ENCODE results near the gene RAB39A. TPM values are rescaled to one million over a fixed set of nuclear protein-coding genes. Genes with fewer than 3 reads are reported as not detected.

RAB39A gene
- total RNA-seq, 4 donors from 2014 or later, result 0.31 to 1.3 (median 0.99) TPM

DNA sequence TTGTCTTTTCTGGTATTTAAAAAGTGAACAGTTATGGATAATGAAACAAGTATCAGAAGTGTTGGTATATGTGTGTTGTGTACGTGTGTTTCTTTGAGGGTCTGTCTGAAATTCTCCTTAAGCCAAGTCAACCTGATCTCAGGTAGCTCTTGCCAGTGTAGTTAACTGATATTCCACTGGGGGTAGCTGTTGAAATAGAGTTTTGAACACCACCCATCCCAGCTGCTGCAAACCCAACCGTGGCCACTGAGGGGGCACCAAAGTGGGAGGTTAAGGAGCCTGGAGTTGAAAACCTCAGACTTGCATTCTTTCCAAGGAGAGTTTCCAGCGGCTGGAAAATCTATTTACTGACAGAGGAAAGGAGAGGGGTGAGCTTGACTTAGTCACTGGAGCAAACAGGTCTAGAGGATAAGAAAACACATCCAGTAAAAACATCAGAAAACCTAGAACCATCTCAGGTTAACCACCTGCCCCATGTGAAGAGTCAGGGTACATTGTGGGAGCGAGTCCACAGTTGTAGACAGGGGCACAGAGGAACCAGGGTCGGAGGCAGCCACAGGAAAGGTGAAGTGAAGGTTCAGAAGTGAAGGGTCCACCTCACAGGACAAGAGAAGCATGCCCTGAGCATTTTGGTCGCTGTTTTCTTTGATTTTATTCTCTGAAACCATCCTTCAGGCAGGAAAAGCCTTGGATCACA, 71.7 kb downstream of the RAB39A start:
- ATAC-seq, result peak; percentile 22
- TF ChIP-seq, protein P1, sequence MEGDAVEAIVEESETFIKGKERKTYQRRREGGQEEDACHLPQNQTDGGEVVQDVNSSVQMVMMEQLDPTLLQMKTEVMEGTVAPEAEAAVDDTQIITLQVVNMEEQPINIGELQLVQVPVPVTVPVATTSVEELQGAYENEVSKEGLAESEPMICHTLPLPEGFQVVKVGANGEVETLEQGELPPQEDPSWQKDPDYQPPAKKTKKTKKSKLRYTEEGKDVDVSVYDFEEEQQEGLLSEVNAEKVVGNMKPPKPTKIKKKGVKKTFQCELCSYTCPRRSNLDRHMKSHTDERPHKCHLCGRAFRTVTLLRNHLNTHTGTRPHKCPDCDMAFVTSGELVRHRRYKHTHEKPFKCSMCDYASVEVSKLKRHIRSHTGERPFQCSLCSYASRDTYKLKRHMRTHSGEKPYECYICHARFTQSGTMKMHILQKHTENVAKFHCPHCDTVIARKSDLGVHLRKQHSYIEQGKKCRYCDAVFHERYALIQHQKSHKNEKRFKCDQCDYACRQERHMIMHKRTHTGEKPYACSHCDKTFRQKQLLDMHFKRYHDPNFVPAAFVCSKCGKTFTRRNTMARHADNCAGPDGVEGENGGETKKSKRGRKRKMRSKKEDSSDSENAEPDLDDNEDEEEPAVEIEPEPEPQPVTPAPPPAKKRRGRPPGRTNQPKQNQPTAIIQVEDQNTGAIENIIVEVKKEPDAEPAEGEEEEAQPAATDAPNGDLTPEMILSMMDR (IDR thresholded peaks at IDR 0.05), result peak in 1 of 4 experiments; percentile 31
- TF ChIP-seq POLR2AphosphoS5 (IDR thresholded peaks at IDR 0.05) (no peak), EP300 (IDR thresholded peaks at IDR 0.05) (no peak), POLR2A (IDR thresholded peaks at IDR 0.05) (no peak)

DNA sequence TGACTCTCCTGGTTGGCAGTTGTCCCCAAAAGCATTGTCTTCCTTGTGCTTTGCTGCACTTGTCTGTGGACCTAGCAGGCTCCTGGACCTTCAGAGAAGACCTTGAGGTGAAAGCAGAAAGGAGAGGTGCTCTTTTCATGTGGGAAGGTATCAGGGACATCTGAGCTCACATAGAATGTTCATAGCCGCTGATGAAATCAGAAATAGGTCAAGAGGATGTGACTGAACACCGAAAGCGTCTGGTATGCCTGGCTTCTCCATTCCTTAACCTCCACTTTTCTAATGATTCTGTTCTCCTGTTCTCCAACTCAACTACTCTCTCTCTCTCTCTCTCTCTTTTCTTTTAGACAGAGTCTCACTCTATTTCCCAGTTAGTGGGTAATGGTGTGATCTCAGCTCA, 74.2 kb downstream of the RAB39A start:
- WGBS, 2 donors (ENCODE audit: low coverage in 1 of 2), result 86% methylated on average over 2 to 3 of the region's 3 CpGs
- no peaks in the 10 kb centered on the region for H3K9me3 ChIP-seq

More for the DNA sequence above, 71.7 kb downstream of the RAB39A start:
- Histone ChIP-seq H3K9me3 (no peaks in the 10 kb centered on the region), H3K4me1 (no peaks in the 10 kb centered on the region), H3K27ac (no peak overlapping the region), H3K36me3 (no peaks in the 10 kb centered on the region), H3K4me3 (no peak overlapping the region), H3K27me3 (no peaks in the 10 kb centered on the region)
- 29 to 45% methylated on average over 5 to 6 of the region's 6 CpGs for WGBS, 2 donors (ENCODE audit: low coverage in 1 of 2)

DNA sequence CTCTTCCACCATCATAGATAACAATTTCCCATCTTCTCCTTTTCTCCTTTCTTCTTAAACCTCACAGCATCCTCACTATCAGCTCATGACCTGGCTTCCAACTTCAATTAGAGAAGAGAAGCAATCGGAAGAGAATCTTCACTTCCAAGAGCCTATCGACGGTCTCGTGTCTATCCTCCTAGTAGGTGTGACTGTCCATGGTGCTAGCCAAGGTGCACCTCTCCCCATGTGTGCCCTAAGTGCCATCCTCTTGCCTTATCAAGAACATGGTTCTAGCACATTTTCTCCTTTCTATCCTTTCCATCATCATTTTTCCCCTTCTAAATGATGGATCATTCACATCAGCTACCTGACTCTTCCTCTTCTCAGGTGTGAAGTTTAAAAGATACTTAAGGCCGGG, 75.4 kb downstream of the RAB39A start:
- 78 to 85% methylated on average over 4 of the region's 5 CpGs for WGBS, 2 donors (ENCODE audit: low coverage in 1 of 2)
- H3K27ac ChIP-seq, result no peak overlapping the region
- TF ChIP-seq, protein P1 (IDR thresholded peaks at IDR 0.05), result no peak
- TF ChIP-seq POLR2A (IDR thresholded peaks at IDR 0.05) (no peak), POLR2AphosphoS5 (IDR thresholded peaks at IDR 0.05) (no peak), EP300 (IDR thresholded peaks at IDR 0.05) (no peak)
- H3K4me1 ChIP-seq, result peaks cover 0 to 8% (median 0%) of the 10 kb centered on the region in 3 donors
- H3K9me3 ChIP-seq, result no peaks in the 10 kb centered on the region
- no peaks in the 10 kb centered on the region for H3K27me3 ChIP-seq
- H3K36me3 ChIP-seq, result no peaks in the 10 kb centered on the region
- H3K4me3 ChIP-seq, result no peak overlapping the region
- ATAC-seq, result no peak

More for the DNA sequence above, 74.2 kb downstream of the RAB39A start:
- no peak for ATAC-seq
- Histone ChIP-seq H3K4me3 (no peak overlapping the region), H3K27me3 (no peaks in the 10 kb centered on the region), H3K4me1 (no peaks in the 10 kb centered on the region), H3K36me3 (no peaks in the 10 kb centered on the region), H3K27ac (no peak overlapping the region)
- no peak for TF ChIP-seq EP300 (IDR thresholded peaks at IDR 0.05)
- TF ChIP-seq, protein P1 (IDR thresholded peaks at IDR 0.05), result no peak
- TF ChIP-seq POLR2A (IDR thresholded peaks at IDR 0.05), result no peak
- TF ChIP-seq POLR2AphosphoS5 (IDR thresholded peaks at IDR 0.05), result no peak

DNA sequence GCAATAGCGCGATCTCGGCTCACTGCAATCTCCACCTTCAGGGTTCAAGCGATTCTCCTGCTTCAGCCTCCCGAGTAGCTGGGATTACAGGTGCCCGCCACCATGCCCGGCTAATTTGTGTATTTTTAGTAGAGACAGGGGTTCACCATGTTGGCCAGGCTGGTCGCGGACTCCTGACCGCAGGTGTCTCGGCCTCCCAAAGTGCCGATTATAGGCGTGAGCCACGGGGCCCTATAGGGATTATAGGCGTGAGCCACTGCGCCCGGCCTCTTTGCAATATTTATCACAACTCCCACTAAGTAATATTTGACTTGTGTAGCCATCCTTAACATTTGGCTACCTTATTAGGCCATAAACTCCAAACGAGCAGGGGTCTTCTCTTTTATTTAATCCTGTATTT, 79.6 kb downstream of the RAB39A start:
- Histone ChIP-seq H3K36me3 (no peaks in the 10 kb centered on the region), H3K4me3 (no peak overlapping the region), H3K27me3 (no peaks in the 10 kb centered on the region), H3K27ac (no peak overlapping the region), H3K9me3 (no peaks in the 10 kb centered on the region), H3K4me1 (peaks cover 0 to 37% (median 6%) of the 10 kb centered on the region in 3 donors)
- WGBS, 2 donors (ENCODE audit: low coverage in 1 of 2), result 88 to 91% methylated on average over 7 to 16 of the region's 18 CpGs
- ATAC-seq, result no peak
- no peak for TF ChIP-seq EP300 (IDR thresholded peaks at IDR 0.05)
- no peak for TF ChIP-seq POLR2AphosphoS5 (IDR thresholded peaks at IDR 0.05)
- no peak for TF ChIP-seq POLR2A (IDR thresholded peaks at IDR 0.05)
- TF ChIP-seq, protein P1 (IDR thresholded peaks at IDR 0.05), result no peak
